Stimulated activated CD8-positive, alpha-beta memory T cell treated with anti-CD3 and anti-CD28 coated beads, Interleukin-2, amount 100 ng/mL, for 1 hour (primary cell): ENCODE measurements around the gene PDE9A.
"Not testable (repeated sequence)": the region's sequence is repeated elsewhere in the genome, so short reads cannot be mapped to it uniquely, and the experiment has no call there.

Source experiments
- DNase-seq, 2 donors: peaks; one replicate each; pipeline ENCODE4 v3.0.0-alpha.2; 2020; ENCODE audit warnings: low read depth in 2 of 2

PDE9A gene

GRCh38 chr21:42653231-42654061 lies at the start of gene PDE9A:
PDE9A (plus strand) TSS chr21:42653621; CDS start chr21:42653815, 194 bp downstream.
- no peak for DNase-seq

DNA sequence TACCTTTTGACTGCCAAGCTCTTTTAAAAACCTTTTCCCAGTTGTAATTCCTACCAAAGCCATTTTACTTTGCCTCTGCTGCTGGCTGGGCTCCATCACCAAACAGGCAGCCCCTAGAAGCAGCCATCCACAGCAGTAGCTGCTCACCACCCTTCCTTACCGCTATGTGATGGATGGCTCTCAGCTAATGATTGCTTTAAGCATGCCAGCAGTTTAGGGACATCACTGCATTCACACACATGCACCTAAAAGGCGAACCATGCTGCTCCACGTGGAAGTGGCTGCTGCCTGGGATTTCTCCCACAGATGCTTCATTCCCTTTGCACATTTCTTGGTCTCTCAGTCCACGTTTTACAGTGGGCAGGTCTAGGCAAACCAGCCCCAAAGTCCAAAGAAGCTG lies 46.3 kb upstream of the PDE9A start:
- no peak for DNase-seq

GRCh38 chr21:42607525-42608102 lies 45.8 kb upstream of the PDE9A start:
- DNase-seq, result no peak

- DNase-seq, result no peak
These were observed 45.0 kb upstream of the PDE9A start for GRCh38 chr21:42608446-42608845.

DNA sequence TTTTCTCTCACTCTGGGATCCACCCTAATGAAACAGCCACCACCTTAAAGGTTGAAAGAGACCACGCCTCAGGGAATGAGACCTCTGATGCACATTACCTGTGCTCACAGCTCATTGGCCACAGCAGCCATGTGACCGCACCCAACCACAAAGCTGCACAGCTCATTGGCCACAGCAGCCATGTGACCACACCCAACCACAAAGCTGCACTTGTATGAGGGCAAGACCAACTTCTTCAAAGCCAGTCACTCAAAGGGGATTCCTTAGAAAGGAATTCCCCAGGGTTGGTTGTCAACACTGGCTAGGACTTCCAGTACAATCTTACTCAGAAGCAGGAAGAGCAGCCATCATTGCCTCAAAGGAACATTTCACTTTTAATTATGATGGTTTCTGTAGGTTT lies 43.6 kb upstream of the PDE9A start:
- no peak for DNase-seq

DNA sequence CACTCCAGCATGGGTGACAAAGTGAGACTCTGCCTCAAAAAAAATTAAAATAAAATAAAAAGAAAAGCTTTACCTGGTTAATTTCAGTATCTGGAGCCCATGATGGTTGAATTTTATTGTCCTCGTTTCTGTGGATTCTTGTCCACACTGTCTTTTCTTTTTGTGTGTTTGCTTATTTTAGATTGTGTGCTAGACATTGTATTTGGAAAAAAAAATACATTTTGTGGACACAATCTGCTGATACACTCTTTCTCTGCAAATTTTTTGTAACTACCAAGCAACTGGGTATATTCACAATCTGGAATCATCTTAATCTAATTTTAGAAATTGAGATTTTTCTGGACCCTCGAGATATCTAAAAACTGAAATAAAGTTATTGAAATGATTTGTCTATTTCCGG lies 41.6 kb upstream of the PDE9A start:
- no peak for DNase-seq

DNA sequence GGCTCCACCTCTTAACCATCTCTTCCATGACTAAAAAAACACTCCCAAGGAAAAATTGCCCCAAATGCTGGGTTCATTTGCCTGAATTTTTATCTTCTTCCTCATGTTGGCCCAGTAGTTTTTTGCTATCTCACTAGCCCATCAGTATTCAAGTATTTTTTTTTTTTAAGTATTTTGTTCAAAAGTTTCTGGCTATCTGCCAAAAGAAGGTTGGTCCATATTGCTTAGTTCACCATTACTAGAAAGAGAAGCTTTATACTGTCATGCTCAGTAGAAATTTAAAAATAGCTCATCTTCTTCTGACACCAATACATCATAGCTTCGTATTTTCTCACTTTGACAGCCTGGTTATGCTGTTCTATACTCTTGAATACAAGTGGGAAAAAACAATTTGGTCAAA lies 41.0 kb upstream of the PDE9A start:
- DNase-seq, result no peak

- no peak for DNase-seq
These were observed 39.7 kb upstream of the PDE9A start for GRCh38 chr21:42613756-42614155.

- no peak for DNase-seq
These were observed 39.0 kb upstream of the PDE9A start for GRCh38 chr21:42614396-42614795.

DNA sequence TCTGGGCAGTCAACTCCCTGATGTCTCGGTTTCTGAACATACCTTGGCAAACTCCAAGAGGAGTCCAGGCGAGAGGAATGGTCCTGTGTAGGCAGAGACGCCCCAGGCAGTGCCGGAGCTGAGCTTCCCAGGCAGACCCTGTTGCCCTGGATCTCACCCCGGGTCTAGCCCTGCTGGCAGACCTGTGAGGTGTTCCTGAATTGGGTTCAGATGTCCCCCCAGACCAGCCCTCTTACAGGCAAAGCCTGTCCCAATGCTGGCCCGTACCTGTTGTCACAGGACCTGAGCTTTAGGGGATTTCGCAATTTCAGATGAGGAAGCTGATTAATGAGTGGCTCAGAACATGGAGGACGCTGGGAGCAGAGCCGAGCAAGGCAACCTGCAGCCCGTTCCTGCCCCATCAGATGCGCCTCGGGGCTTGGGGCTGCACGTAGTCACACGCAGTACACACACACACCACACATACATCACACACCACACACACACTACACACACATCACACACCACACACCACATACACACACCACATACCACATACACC lies 38.5 kb upstream of the PDE9A start:
- no peak for DNase-seq

GRCh38 chr21:42615377-42615776 lies 38.0 kb upstream of the PDE9A start:
- DNase-seq, result not testable (repeated sequence)

- DNase-seq, result no peak
These were observed 37.5 kb upstream of the PDE9A start for GRCh38 chr21:42615924-42616323.

DNA sequence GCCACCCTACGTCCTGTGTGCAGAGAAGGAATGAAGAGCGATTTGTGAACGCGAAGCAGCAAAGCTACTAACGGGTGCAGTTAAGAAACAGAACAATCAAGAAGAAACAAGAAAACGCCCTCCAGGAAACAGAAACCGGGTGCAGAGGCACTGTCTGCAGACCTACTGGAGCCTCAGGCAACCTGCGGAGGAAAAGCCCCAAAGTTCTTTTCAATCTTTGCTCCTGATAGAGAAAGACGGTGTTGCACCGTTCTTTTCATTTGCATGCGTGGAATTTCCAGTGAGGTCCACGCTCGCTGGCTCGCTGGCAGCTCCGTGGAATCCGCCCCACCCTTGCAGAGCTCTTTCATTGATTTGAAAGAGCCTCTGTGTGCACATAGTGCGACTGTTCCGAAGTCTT lies 37.0 kb upstream of the PDE9A start:
- DNase-seq, result no peak

GRCh38 chr21:42616941-42617340 lies 36.5 kb upstream of the PDE9A start:
- DNase-seq, result no peak

DNA sequence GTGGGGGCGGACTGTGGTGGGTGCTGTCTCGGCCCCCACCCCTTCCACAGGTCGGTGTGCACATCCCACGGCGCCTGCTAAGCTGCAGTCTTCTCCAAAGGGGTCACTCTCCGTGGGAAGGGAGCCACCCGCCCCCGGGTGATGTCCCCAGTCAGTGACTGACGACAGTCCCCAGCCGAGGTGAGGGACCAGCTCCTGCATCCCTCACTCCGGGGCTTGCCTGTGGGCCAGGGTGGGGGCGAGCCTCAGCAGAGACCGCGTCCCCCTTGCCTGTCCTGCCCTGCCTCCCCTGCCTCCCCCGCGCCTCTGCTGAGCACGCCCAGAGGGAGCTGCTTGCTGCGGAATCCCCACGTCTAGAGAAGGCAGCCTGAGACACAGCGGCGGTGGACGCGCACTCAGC lies 35.9 kb upstream of the PDE9A start:
- no peak for DNase-seq

DNA sequence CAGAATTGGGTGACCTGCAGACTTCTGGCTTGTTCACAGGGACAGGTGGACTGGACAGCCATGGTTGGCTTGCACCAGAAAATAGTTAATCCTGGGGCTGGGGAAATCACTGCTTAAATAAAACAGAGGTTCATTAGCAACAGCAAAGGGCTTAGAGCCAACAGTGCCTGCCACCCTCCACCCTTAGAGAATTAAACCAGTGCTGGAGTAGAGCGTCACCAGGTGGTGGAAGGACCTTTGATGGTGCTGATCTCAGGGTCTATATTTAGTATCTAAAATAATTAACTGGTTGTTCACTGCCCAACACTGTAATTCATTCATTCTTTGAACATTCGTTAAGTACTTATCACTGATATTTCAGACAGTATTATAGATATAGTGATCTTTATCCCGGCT lies 34.7 kb upstream of the PDE9A start:
- DNase-seq, result no peak

DNA sequence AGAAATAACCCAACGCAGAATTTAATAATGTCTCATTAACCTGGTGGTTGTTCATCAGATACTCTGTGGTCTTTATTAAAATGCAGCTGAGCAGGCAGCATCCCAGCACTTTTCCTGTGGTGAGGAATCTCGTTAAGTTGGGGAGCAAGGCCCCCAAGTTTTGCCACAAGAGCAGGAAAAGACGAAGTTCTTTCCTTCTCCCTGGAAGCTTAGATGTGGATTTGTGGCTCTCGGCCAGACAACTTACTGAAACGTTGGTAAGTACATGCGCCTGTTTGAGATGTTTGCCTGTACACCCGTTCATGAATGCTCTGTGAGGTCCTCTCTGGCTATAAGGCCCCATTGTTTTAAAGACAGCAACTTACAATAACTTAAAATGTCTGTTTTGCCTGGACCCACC lies 34.3 kb upstream of the PDE9A start:
- no peak for DNase-seq

DNA sequence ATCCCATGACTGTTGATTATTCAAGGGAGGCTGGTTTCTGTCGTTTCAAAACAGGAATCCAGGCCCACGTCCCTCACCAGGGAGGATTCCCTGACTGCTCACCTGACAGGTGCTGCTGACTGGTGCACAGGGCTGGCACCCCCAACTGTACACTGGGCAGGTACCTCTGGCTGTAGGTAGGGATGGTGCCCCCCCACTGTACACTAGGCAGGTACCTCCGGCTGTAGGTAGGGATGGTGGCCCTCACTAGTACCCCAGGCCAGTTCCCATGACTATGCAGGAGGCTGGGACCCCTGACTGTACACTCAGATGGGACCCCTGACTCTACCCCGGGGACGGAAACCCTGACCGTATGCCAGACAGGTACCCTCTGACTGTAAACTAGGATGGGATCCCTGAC lies 33.6 kb upstream of the PDE9A start:
- DNase-seq, result no peak

- DNase-seq, result no peak
These were observed 32.1 kb upstream of the PDE9A start for GRCh38 chr21:42621166-42621818.

GRCh38 chr21:42621819-42622177 lies 31.6 kb upstream of the PDE9A start:
- no peak for DNase-seq

- DNase-seq, result no peak
These were observed 31.1 kb upstream of the PDE9A start for GRCh38 chr21:42622284-42622683.

- no peak for DNase-seq
These were observed 29.7 kb upstream of the PDE9A start for GRCh38 chr21:42623694-42624093.
